ENCODE data around the gene HMGB3. TPM values are rescaled to one million over a fixed set of nuclear protein-coding genes. Genes with fewer than 3 reads are reported as not detected.
"Not testable (repeated sequence)": the region's sequence is repeated elsewhere in the genome, so short reads cannot be mapped to it uniquely, and the experiment has no call there.

Gene HMGB3
- total RNA-seq = 28.4 and 35.9 TPM in 2 replicates

GRCh38 chrX:150982788-150983520 lies at the start of gene HMGB3:
Gene HMGB3 (plus strand): TSS chrX:150983335. CDS start chrX:150985600, 2,265 bp downstream.
- DNase-seq = peak; percentile 92

- no peak for DNase-seq
These were observed 49.2 kb upstream of the HMGB3 start for GRCh38 chrX:150933945-150934350.

- no peak for DNase-seq
These were observed 48.7 kb upstream of the HMGB3 start for GRCh38 chrX:150934453-150934852.

DNA sequence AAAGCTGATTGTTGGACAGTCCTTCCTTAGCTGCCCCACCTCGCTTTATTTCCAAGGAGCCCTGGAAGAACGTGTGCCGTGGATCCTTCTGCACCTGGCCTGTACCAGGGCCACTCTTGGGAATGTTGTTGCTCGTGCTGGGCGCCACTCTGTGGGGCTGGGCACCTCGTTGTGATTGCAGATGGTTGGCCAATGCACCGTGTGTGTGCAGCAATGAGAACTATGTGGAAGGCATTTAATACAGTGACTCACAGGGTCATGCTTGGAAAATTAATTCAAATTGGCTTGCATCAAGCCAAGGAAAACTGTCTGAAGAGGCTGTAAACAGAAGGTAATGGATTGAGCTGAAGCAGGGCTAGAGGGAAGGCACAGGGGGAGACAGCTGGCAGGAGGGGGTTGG lies 47.7 kb upstream of the HMGB3 start:
- no peak for DNase-seq

DNA sequence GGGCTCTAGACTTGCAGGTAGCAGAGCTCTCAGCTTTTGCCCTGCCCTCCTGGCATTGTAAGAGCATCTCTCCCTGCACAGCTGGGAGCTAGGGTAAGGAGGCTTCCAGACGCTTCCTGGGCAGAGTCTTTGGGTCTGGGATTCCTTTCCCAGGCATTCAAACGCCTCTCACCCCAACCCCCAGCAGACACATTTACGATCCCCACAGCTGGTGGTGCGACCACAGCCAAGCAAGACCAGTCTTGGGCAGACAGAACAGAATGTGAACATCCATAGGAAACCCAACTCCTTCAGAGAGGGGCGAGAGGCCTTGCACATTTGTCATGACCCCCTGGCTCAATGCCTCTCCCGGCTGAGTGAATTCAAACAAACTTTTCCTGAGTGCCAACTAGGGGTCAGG lies 46.6 kb upstream of the HMGB3 start:
- no peak for DNase-seq

DNA sequence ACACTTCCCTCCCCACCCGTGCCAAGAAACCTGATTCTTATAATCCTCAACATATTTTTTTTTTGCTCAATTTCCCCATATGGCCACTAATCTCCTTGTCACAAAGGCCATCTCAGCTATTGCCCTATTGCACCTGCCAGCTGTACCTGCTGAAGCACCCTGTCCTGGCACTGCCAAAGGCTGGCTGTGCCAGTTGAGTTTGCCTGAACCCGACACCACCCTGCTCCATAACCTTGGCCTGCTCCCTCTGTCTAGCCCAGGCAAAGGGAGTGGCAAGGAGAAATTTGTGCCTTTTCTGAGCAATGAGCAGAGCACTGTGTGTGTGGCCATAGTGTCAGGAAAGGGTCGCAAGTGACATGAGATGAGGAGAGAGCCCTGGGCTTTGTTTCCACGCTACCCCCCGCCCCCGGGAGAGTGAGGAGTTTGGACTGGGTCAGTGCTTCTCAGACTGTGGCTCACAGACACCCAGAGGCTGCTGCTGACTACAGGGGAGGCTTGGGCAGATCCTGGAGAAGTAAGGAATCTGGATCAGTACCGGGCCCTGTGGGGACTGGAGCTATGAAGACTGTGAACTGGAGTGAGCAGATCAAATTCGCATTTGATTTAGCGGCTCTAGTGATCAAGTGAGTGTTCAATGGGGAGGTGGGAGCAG lies 42.2 kb upstream of the HMGB3 start:
- no peak for DNase-seq

GRCh38 chrX:150941580-150941979 lies 41.6 kb upstream of the HMGB3 start:
- DNase-seq = no peak

GRCh38 chrX:150942942-150943594 lies 40.1 kb upstream of the HMGB3 start:
- no peak for DNase-seq

DNA sequence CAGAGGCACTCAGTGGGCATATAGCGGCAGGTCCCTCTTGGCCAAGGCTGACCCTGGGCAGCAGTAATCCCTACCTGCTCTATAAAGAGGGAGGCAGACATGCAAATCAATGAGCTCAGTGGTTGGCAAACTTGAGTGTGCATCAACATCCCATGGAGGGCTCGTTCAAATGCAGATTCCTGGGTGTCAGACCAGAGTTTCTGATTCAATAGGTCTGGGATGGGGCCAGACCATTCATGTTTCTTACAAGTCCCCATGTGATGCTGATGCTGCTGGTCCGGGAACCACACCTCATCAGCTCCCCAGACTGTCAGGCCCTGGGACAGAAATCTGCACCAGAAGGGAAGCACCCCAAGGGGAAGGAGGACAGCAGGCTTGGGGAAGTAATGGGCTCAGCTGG lies 38.9 kb upstream of the HMGB3 start:
- no peak for DNase-seq

- DNase-seq = no peak
These were observed 28.2 kb upstream of the HMGB3 start for GRCh38 chrX:150954951-150955350.

- no peak for DNase-seq
These were observed 27.5 kb upstream of the HMGB3 start for GRCh38 chrX:150955590-150955989.

- no peak for DNase-seq
These were observed 25.0 kb upstream of the HMGB3 start for GRCh38 chrX:150958177-150958576.

DNA sequence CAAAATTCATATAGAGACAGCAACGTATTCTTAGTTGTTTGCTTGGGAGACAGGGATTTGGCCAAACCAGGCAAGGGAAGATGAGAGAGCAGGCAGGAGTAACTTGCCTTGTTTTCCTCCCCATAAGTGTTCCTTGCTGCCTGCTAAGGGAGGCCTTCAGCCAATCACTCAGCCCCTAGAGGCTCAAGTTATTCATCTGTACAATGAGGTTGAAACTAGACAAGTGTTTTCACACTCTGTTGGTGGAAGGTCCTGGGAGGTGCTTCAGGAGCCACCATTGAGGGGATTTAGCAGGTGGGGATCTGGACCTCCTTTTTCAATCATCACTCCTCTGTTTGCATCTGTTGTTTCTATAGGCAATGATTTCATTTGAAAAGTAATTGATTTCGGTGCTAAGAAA lies 23.6 kb upstream of the HMGB3 start:
- no peak for DNase-seq

DNA sequence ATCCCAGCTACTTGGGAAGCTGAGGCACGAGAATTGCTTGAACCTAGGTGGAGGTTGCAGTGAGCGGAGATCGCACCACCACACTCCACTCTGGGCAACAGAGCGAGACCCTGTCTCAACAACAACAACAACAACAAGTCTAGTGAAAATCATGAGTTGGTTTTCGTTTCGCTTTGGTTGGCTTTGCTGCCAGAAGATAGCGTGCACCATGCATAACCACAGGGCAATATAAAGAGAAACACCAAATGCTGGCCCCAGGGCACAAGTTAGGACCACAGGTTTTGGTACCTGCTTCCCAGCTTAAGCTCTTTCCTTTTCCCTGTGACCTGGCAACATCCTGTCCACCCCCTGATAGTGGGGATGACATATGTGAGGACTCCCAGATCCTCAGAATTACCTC lies 21.5 kb upstream of the HMGB3 start:
- DNase-seq = no peak

DNA sequence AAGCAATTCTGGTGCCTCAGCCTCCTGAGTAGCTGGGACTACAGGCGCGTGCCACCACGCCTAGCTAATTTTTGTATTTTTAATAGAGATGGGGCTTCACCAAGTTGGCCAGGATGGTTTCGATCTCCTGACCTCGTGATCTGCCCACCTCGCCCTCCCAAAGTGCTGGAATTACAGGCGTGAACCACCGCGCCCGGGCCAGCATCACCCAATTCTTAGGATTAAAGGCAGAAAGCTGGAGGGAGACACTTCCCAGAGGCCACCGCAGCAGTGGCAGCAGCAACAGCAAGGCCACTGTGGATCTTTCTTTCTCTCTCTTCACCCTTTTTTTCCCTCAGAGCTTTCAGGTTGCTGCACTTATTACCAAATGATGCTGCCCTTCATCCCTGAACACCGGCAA lies 18.7 kb upstream of the HMGB3 start:
- not testable (repeated sequence) for DNase-seq

DNA sequence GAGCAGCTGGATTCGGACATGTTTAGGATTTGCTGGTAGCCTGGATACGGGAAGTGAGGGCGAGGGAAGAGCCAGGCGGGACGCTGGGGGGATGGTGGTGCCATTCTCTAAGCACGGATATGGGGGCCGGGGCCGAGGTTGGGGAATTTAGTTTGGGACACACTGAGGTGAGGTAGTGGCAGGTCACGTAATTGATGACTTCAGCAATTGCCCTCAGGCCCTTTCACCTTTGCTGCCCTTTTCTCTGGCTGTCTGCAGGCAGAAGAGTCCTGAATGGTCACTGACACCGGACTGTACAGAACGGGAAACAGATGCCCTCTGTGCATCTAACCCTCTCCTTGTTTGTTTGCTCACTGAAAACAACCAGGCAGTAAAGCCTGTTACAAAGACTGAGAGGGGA lies 16.9 kb upstream of the HMGB3 start:
- no peak for DNase-seq

DNA sequence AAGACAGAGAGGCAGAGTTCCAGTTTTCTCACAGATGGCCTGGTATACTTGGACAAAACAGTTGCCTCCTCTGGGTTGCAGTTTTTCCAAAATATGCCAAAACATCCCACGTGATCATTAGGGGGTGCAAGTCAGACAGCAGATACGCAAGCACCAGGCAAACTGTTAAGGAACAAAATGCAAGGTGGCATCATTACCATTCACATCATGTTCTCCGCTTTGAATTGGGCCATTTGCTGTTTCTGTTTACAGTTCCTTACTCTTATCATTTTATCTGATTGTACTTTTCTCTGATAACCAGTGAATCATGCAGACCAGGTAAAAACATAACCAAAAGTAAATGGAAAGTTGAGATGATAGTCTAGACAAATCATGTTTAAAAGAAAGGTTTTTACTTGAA lies 16.4 kb upstream of the HMGB3 start:
- no peak for DNase-seq

- DNase-seq = no peak
These were observed 15.3 kb upstream of the HMGB3 start for GRCh38 chrX:150967786-150968185.

GRCh38 chrX:150968862-150969720 lies 14.0 kb upstream of the HMGB3 start:
- no peak for DNase-seq

- DNase-seq = no peak
These were observed 10.7 kb upstream of the HMGB3 start for GRCh38 chrX:150972450-150972849.

GRCh38 chrX:150975655-150976390 lies 7.3 kb upstream of the HMGB3 start:
- peak; percentile 7 for DNase-seq

All from dermis blood vessel endothelial cell (primary cell).